Heart left ventricle (tissue), 16 donors: Measurements from ENCODE around the gene DPEP1. TPM values are rescaled to one million over a fixed set of nuclear protein-coding genes. Genes with fewer than 3 reads are reported as not detected.

Experiments
- ATAC-seq, 4 donors: fragments of 200-7000 bp; cut with Tn5 transposase; one replicate each; pipeline ENCODE4 v1.9.1; 2020 to 2022; ENCODE audit warnings: moderate library complexity in 4 of 4, mild to moderate bottlenecking in 3 of 4, moderate number of reproducible peaks in 1 of 4
- DNase-seq, 5 donors: peaks; one replicate each; pipeline ENCODE4 v3.0.0-alpha.2; 2020
- H3K27ac ChIP-seq, 12 donors: fragments of 200-600 bp; sonication (generic) in 4 of 12; one replicate each; pipeline versions ENCODE4 v1.5.0 to v1.8.0; 2016 to 2022; ENCODE audit warnings: mild to moderate bottlenecking in 2 of 12
- H3K27me3 ChIP-seq, 9 donors: fragments of 200-600 bp; sonication (generic) in 2 of 9; one replicate each; pipeline versions ENCODE4 v1.5.1 to v1.8.0; 2016 to 2022; ENCODE audit warnings: mild to moderate bottlenecking in 3 of 9
- H3K36me3 ChIP-seq, 9 donors: fragments of 200-600 bp; sonication (generic) in 2 of 9; one replicate each; pipeline versions ENCODE4 v1.5.0 to v1.8.0; 2018 to 2022; ENCODE audit warnings: mild to moderate bottlenecking in 2 of 9
- H3K4me1 ChIP-seq, 12 donors: fragments of 200-600 bp; sonication (generic) in 4 of 12; one replicate each; pipeline versions ENCODE4 v1.5.0 to v1.8.0; 2016 to 2022; ENCODE audit warnings: mild to moderate bottlenecking in 3 of 12
- H3K4me3 ChIP-seq, 12 donors: fragments of 200-600 bp; sonication (generic) in 4 of 12; one replicate each; pipeline versions ENCODE4 v1.5.0 to v1.8.0; 2017 to 2022; ENCODE audit warnings: mild to moderate bottlenecking in 9 of 12, moderate library complexity in 4 of 12
- H3K9me3 ChIP-seq, 12 donors: fragments of 200-600 bp; sonication (generic) in 4 of 12; one replicate each; pipeline versions ENCODE4 v1.5.0 to v1.8.0; 2016 to 2022; ENCODE audit warnings: mild to moderate bottlenecking in 1 of 12
- POLR2A ChIP-seq, 2 donors: fragments of 450-650 bp; IDR thresholded peaks; one replicate each; pipeline ENCODE4 v1.6.1; 2017; ENCODE audit warnings: antibody characterized with exemption in 2 of 2, mild to moderate bottlenecking in 2 of 2, moderate library complexity in 2 of 2
- WGBS, 4 donors: extraction: QIAGEN DNeasy Blood & Tissue Kit in 2 of 4; methylation state at CpG; one replicate each; pipeline versions ENCODE4 v1.1.5 to v1.1.7; 2013 to 2018; 5-methylcytosine and 5-hydroxymethylcytosine counted together
- intact Hi-C, 10 donors: fragments of 100-400 bp; cut with DNase I; formaldehyde crosslinking; loops; one replicate each; pipeline versions ENCODE4 v1.11.1 to v1.14.2; 2022
- polyA plus RNA-seq, 2 donors: library from polyadenylated mRNA; stranded (reverse); fragments of 200-250 nt; gene quantifications; one replicate each; pipeline ENCODE4 v1.2.3, GENCODE V29; 2013
- total RNA-seq, 9 donors: library from RNA; depleted of rRNA in 2 of 9; stranded (reverse); fragments of >200 nt in 2 of 9; fragmentation: NEBNext Ultra II Directional in 3 of 9; extraction: Animal tissue kit (Norgen Biotek cat#: 25700) in 3 of 9; gene quantifications; one replicate each; pipeline versions ENCODE4 v1.1.0 to v1.2.4, GENCODE V29; 2016 to 2023
- TF ChIP-seq, protein P1 (sequence below), 12 donors: fragments of 200-600 bp; sonication (generic) in 4 of 12; IDR thresholded peaks; one replicate each; pipeline versions ENCODE4 v1.5.0 to v1.8.0; 2018 to 2022; ENCODE audit warnings: antibody characterized with exemption in 12 of 12, mild to moderate bottlenecking in 5 of 12
- donor health status: ischemic (EF 13 %, LVEDD 7.1; RV severe dilation, severe dysfunction).
- donor health status: healthy with polysubstance abuse.
- donor health status: DM: no; HTN: yes; CAD: no.
- donor health status: DM: no; HTN: no; CAD: no.
- donor health status: ischemic (EF 25% LVEDD 6.9; RV normal size, moderate dysfunction).
- donor health status: ischemic (EF 25% LVEDD 5.7; RV mildly dilated, moderate dysfunction).
- donor health status: healthy.
- donor health status: DM: yes; HTN: yes; CAD: no.
- donor health status: ischemic (EF 35%, LVEDD 5.7; RV mildly dilated, moderate dysfunction).
- donor health status: nonischemic (EF 11% LVEDD 7.7; RV severe dilation, severe dysfunction).
- donor health status: DM: yes; HTN: yes; CAD: no.
- donor health status: PGD.
- donor health status: ischemic (EF 29% LVEDD 5.4; RV normal size, mild dysfunction).
- donor health status: nonischemic (EF 23%, LVEDD 6.1; RV moderate dilation, normal function).

Gene DPEP1
- total and polyA plus RNA-seq, 11 donors = not detected

DNA sequence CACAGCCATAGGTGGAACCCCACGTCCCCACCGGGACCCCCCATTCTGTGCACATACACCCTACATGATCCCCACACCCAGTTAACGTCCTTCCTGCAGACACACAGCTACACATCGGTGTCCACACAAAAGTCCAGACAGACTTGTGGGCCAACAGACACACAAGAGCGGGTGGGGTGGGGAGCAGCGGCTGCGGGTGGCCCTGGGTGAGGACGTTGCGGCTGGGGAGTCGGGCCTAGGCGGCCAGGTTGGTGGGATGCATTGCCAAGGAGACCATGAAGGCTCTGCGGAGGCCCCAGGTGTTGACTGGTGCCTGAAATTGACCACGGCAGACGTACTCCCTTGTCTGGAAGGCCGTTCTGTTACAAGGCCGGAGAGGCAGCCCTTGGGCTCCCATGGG, 8.7 kb upstream of the DPEP1 start:
- no peaks in the 10 kb centered on the region for H3K9me3 ChIP-seq
- no peak for DNase-seq
- H3K4me1 ChIP-seq = peaks cover 0 to 14% (median 3%) of the 10 kb centered on the region in 12 donors
- no peak overlapping the region for H3K4me3 ChIP-seq
- 79 to 89% (median 84%) methylated on average over 16 of the region's 16 CpGs for WGBS, 4 donors
- no peak for ATAC-seq
- no peaks in the 10 kb centered on the region for H3K36me3 ChIP-seq
- H3K27ac ChIP-seq = no peak overlapping the region
- TF ChIP-seq, protein P1, sequence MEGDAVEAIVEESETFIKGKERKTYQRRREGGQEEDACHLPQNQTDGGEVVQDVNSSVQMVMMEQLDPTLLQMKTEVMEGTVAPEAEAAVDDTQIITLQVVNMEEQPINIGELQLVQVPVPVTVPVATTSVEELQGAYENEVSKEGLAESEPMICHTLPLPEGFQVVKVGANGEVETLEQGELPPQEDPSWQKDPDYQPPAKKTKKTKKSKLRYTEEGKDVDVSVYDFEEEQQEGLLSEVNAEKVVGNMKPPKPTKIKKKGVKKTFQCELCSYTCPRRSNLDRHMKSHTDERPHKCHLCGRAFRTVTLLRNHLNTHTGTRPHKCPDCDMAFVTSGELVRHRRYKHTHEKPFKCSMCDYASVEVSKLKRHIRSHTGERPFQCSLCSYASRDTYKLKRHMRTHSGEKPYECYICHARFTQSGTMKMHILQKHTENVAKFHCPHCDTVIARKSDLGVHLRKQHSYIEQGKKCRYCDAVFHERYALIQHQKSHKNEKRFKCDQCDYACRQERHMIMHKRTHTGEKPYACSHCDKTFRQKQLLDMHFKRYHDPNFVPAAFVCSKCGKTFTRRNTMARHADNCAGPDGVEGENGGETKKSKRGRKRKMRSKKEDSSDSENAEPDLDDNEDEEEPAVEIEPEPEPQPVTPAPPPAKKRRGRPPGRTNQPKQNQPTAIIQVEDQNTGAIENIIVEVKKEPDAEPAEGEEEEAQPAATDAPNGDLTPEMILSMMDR (IDR thresholded peaks at IDR 0.05) = no peak
- TF ChIP-seq POLR2A (IDR thresholded peaks at IDR 0.05) = no peak
- H3K27me3 ChIP-seq = peaks cover 0 to 12% (median 0%) of the 10 kb centered on the region in 9 donors
- intact Hi-C loops = no loop called here

DNA sequence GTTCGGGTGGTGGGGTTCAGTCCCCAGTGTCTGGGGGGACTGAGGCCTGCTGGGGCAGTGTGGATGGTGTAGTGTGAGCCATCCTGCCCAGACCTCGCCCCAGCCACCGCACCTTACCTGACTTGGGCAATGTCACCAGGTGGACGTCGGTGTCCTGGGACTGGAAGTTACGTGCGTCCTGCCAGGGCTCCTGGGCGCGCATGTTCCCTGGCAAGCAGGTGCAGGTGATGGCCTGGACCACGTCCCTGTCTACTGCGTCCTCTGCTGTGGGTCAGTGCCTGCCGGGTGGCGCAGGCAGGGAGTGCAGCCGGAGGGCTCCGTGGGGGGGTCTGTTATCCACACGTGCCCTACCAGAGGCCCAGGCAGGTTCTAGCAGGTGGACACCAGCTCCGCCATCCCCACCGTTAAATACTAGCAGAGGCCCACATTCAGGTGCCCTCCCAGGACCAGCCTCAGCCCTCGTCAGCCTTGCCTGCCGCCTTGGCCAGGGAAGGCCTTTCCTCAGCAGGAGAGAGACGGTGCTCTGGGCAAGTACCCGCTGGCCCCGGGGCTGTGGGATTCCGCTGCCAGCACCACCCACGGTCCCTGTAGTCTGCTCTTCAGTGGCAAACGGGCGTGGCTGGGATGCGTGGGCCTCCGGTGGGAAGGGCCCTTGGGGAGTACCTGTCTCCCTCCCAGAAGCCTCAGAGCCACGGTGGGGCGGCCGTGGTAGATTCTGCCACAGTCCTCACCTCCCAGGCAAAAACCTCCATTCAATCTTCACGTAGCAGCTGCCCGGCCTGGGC, 8.1 kb upstream of the DPEP1 start:
- DNase-seq (no peak), ATAC-seq (no peak)
- TF ChIP-seq, protein P1 (IDR thresholded peaks at IDR 0.05) = no peak
- TF ChIP-seq POLR2A (IDR thresholded peaks at IDR 0.05) = no peak
- Histone ChIP-seq H3K4me1 (peaks cover 0 to 14% (median 3%) of the 10 kb centered on the region in 12 donors), H3K9me3 (no peaks in the 10 kb centered on the region), H3K4me3 (no peak overlapping the region), H3K36me3 (no peaks in the 10 kb centered on the region), H3K27ac (no peak overlapping the region), H3K27me3 (peaks cover 0 to 12% (median 0%) of the 10 kb centered on the region in 9 donors)
- intact Hi-C loops = no loop called here
- WGBS, 4 donors = 89 to 97% (median 92%) methylated on average over 21 to 34 of the region's 34 CpGs

DNA sequence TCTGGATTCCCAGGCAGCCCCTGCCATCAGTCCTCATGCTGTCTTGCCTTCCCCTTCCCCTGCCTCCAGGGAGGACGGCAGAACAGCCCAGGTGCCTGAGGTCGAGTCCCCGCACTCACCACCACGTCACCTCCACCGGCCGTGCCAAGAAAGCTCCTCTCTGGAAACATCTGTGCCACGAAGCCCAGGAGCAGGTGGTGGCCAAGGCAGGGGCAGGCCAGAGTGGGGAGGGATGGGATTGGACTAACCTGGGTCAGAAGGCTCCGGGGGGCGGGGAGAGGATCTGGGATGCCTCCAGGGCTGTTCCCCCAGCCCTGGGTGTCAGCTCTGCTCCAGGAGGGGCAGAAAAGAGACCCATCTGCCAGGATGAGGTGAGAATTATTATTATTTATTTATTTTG, 7.4 kb upstream of the DPEP1 start:
- intact Hi-C loops = no loop called here
- no peak overlapping the region for H3K27ac ChIP-seq
- peaks cover 0 to 12% (median 0%) of the 10 kb centered on the region in 9 donors for H3K27me3 ChIP-seq
- H3K4me3 ChIP-seq = no peak overlapping the region
- no peak for TF ChIP-seq POLR2A (IDR thresholded peaks at IDR 0.05)
- TF ChIP-seq, protein P1 (IDR thresholded peaks at IDR 0.05) = no peak
- ATAC-seq (no peak), DNase-seq (no peak)
- 79 to 93% (median 85%) methylated on average over 2 to 9 of the region's 9 CpGs for WGBS, 4 donors
- H3K4me1 ChIP-seq = peaks cover 0 to 14% (median 3%) of the 10 kb centered on the region in 12 donors
- H3K9me3 ChIP-seq = no peaks in the 10 kb centered on the region
- H3K36me3 ChIP-seq = no peaks in the 10 kb centered on the region

DNA sequence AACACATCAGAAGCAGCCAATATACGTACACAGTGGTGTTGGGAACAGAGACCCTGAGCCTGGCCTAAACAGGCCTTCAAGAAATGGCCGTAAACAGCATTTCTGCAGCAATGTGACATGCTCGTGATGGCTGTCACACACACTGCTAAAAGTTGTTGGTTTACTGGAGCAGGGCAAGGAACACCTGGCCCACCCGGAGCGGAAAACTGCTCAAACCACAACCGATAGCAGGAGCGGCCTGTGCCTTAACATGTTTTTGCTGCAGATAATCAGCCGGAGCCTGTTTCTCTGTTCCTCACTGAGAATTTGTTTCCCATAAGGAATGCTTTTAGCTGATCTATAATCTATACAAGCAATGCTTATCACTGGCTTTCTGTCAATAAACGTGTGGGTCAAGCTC, 6.0 kb upstream of the DPEP1 start:
- Histone ChIP-seq H3K36me3 (no peaks in the 10 kb centered on the region), H3K9me3 (no peaks in the 10 kb centered on the region), H3K4me1 (peaks cover 0 to 7% (median 3%) of the 10 kb centered on the region in 12 donors), H3K4me3 (no peak overlapping the region), H3K27me3 (peaks cover 0 to 16% (median 0%) of the 10 kb centered on the region in 9 donors), H3K27ac (no peak overlapping the region)
- TF ChIP-seq, protein P1 (IDR thresholded peaks at IDR 0.05) = no peak
- ATAC-seq (no peak), DNase-seq (no peak)
- 71 to 76% (median 74%) methylated on average over 9 of the region's 9 CpGs for WGBS, 4 donors
- intact Hi-C loops = no loop called here
